Endothelial cell of umbilical vein (primary cell): ENCODE measurements around the gene IKZF3. TPM values are rescaled to one million over a fixed set of nuclear protein-coding genes. Genes with fewer than 3 reads are reported as not detected.

ENCODE experiments used
- BruUV-seq: library from RNA; stranded (reverse); fragments of 400-500 nt; replicated peaks from 2 replicates; lab custom pipeline; 2021; lab: Mats Ljungman, UMichigan
- CTCF ChIA-PET: fragments of 300-600, 350-600 bp; sonication (Branson Sonifier 250); formaldehyde crosslinking; loops from one replicate; lab custom pipeline; 2021; ENCODE audit warnings: antibody characterized with exemption, inconsistent platforms; lab: Charles Lee
- POLR2A ChIA-PET: fragments of 300-600, 350-600 bp; sonication (Branson Sonifier 250); formaldehyde crosslinking; loops from one replicate; lab custom pipeline; 2021; ENCODE audit warnings: antibody characterized with exemption, inconsistent platforms; lab: Charles Lee
- DNase-seq: peaks from one replicate; pipeline ENCODE4 v3.0.0-alpha.2; 2011; ENCODE audit warnings: low read depth, low spot score
- FAIRE-seq: peaks from 2 replicates; lab custom pipeline; 2011; peaks lifted over from hg19 to GRCh38; lab: Jason Lieb, UNC
- H2AFZ ChIP-seq: 2 replicates; pipeline ENCODE4 v1.6.0; 2012; ENCODE audit warnings: low read depth, low read length, control low read depth, inconsistent platforms
- H3K27ac ChIP-seq: 2 replicates; pipeline ENCODE4 v1.5.1; 2011; ENCODE audit warnings: low read depth, mild to moderate bottlenecking, control low read depth, low read length, moderate library complexity; ENCODE audit not compliant: insufficient read depth
- H3K27me3 ChIP-seq, 2 experiments: 2 replicates each; pipeline versions ENCODE4 v1.6.0 to v1.6.1; 2011; ENCODE audit warnings: low read length in 2 of 2, mixed read lengths in 1 of 2; ENCODE audit not compliant: control insufficient read depth in 2 of 2, insufficient read depth in 2 of 2
- H3K36me3 ChIP-seq, 2 experiments: 2 replicates in 1 of 2; 3 replicates in 1 of 2; pipeline ENCODE4 v1.5.1; 2011; ENCODE audit warnings: low read length in 2 of 2, mild to moderate bottlenecking in 1 of 2, moderate library complexity in 1 of 2; ENCODE audit not compliant: control insufficient read depth in 2 of 2, insufficient read depth in 2 of 2; ENCODE audit errors: extremely low read depth in 1 of 2
- H3K4me1 ChIP-seq: 3 replicates; pipeline ENCODE4 v1.5.1; 2011; ENCODE audit warnings: mild to moderate bottlenecking, low read length; ENCODE audit not compliant: control insufficient read depth, insufficient read depth; ENCODE audit errors: extremely low read depth
- H3K4me2 ChIP-seq: 2 replicates; pipeline ENCODE4 v1.6.1; 2011; ENCODE audit warnings: low read length, control low read depth, mixed read lengths; ENCODE audit not compliant: insufficient read depth
- H3K4me3 ChIP-seq, 3 experiments: fragments of 200-600 bp in 1 of 3; sonication (generic), shearing (Covaris generic) in 1 of 3; replicated peaks in 1 of 3; 2 replicates each; pipeline ENCODE4 v1.5.1; 2011 to 2016; ENCODE audit warnings: control low read depth in 3 of 3, low read length in 3 of 3, mild to moderate bottlenecking in 2 of 3, inconsistent platforms in 1 of 3, low read depth in 1 of 3, moderate library complexity in 1 of 3; ENCODE audit not compliant: insufficient read depth in 1 of 3
- H3K79me2 ChIP-seq: 2 replicates; pipeline ENCODE4 v1.6.0; 2012; ENCODE audit warnings: low read length, inconsistent platforms; ENCODE audit not compliant: control insufficient read depth, insufficient read depth
- H3K9ac ChIP-seq: replicated peaks from 2 replicates; pipeline ENCODE3; 2011; ENCODE audit warnings: low read length, control low read depth; ENCODE audit not compliant: insufficient read depth; ENCODE audit errors: extremely low read depth
- H3K9me1 ChIP-seq: replicated peaks from 3 replicates; pipeline ENCODE4 v1.6.0; 2011; ENCODE audit warnings: mild to moderate bottlenecking, low read length; ENCODE audit not compliant: control insufficient read depth, insufficient read depth; ENCODE audit errors: extremely low read depth
- H3K9me3 ChIP-seq: replicated peaks from 2 replicates; pipeline ENCODE4 v1.5.1; 2012; ENCODE audit warnings: low read length, inconsistent platforms; ENCODE audit not compliant: control insufficient read depth, insufficient read depth
- H4K20me1 ChIP-seq: replicated peaks from 2 replicates; pipeline ENCODE3; 2011; ENCODE audit warnings: mild to moderate bottlenecking, low read length; ENCODE audit not compliant: control insufficient read depth, insufficient read depth; ENCODE audit errors: extremely low read depth
- CTCF ChIP-seq, 2 donors: IDR thresholded peaks; 1 replicate in 1 of 2; 2 replicates in 1 of 2; pipeline ENCODE4 v1.5.1; 2011; ENCODE audit warnings: low read length in 2 of 2, mild to moderate bottlenecking in 2 of 2, moderate library complexity in 2 of 2, control low read depth in 1 of 2, inconsistent platforms in 1 of 2, low read depth in 1 of 2; ENCODE audit not compliant: insufficient read depth in 1 of 2; ENCODE audit errors: extremely low read depth in 1 of 2
- EZH2 ChIP-seq: IDR thresholded peaks from 2 replicates; pipeline ENCODE4 v1.6.1; 2012; ENCODE audit warnings: borderline replicate concordance, low read depth, mild to moderate bottlenecking, moderate library complexity, low read length, inconsistent platforms; ENCODE audit not compliant: severe bottlenecking
- FOS ChIP-seq: IDR thresholded peaks from 2 replicates; pipeline ENCODE4 v1.6.1; 2011; ENCODE audit warnings: mild to moderate bottlenecking, low read length, moderate library complexity, borderline replicate concordance; ENCODE audit not compliant: insufficient read depth
- GATA2 ChIP-seq: IDR thresholded peaks from 2 replicates; pipeline ENCODE4 v1.7.0; 2011; ENCODE audit warnings: low read depth, mild to moderate bottlenecking, moderate library complexity, mixed read lengths, low read length; ENCODE audit not compliant: insufficient read length, insufficient read depth
- JUN ChIP-seq: IDR thresholded peaks from 2 replicates; pipeline ENCODE4 v1.6.1; 2011; ENCODE audit warnings: borderline replicate concordance, low read depth; ENCODE audit not compliant: insufficient read length, insufficient read depth
- MAX ChIP-seq: IDR thresholded peaks from 2 replicates; pipeline ENCODE4 v1.6.1; 2011; ENCODE audit not compliant: insufficient read depth, insufficient read length
- MYC ChIP-seq: IDR thresholded peaks from one replicate; pipeline ENCODE4 v1.6.1; 2011; ENCODE audit warnings: mild to moderate bottlenecking, low read depth, low read length
- POLR2A ChIP-seq: IDR thresholded peaks from 2 replicates; pipeline ENCODE4 v1.6.1; 2012; ENCODE audit warnings: low read depth, mild to moderate bottlenecking, control low read depth, low read length
- POLR2AphosphoS5 ChIP-seq: IDR thresholded peaks from 2 replicates; pipeline ENCODE4 v1.6.1; 2012; ENCODE audit warnings: low read depth, mild to moderate bottlenecking, control low read depth, low read length, moderate library complexity; ENCODE audit not compliant: insufficient read depth
- dilution Hi-C: fragments of 300-500 bp; cut with MboI; formaldehyde crosslinking; loops from one replicate; pipeline ENCODE4 v1.15.0; 2019; ENCODE audit warnings: low sequenced_read_pairs; ENCODE audit not compliant: extremely low pct_ligation_motif_present
- intact Hi-C: fragments of 100-400 bp; cut with micrococcal nuclease; formaldehyde crosslinking; loops from one replicate; pipeline ENCODE4 v1.10.0; 2022
- polyA plus RNA-seq, 4 experiments: library from polyadenylated mRNA; depleted of rRNA in 3 of 4; stranded (reverse) in 3 of 4; unstranded in 1 of 4; fragments of >200 nt; gene quantifications; 2 replicates each; pipeline versions ENCODE4 v1.2.1 to v1.2.3, GENCODE V29; 2011 to 2012; ENCODE audit warnings: missing spikeins in 1 of 4
- total RNA-seq: library from RNA; stranded (reverse); gene quantifications from 2 replicates; pipeline ENCODE4 v1.2.3, GENCODE V29; 2021

Gene IKZF3
- total and polyA plus RNA-seq, 2 donors (not counting 3 experiments of a cell fraction or from before 2014, with no cell fraction given): not detected

GRCh38 chr17:39904990-39905288 is 40.8 kb upstream of the IKZF3 start:
- Histone ChIP-seq H3K9ac (no peak overlapping the region), H3K4me2 (no peak overlapping the region), H3K27me3 (no peaks in the 10 kb centered on the region), H3K27ac (no peak overlapping the region), H3K4me1 (no peaks in the 10 kb centered on the region), H3K4me3 (no peak overlapping the region), H4K20me1 (no peaks in the 10 kb centered on the region), H3K36me3 (no peaks in the 10 kb centered on the region), H3K9me3 (no peaks in the 10 kb centered on the region), H3K79me2 (no peaks in the 10 kb centered on the region), H2AFZ (no peak overlapping the region), H3K9me1 (no peaks in the 10 kb centered on the region)
- no peak for TF ChIP-seq GATA2
- no peak for TF ChIP-seq JUN
- no peak for TF ChIP-seq FOS
- TF ChIP-seq POLR2AphosphoS5: no peak
- TF ChIP-seq CTCF (IDR thresholded peaks at IDR 0.05; ENCODE audit: extremely low read depth in 1 of 2, insufficient read depth in 1 of 2, low read depth in 1 of 2, low read length in 2 of 2): no peak
- no peak for TF ChIP-seq EZH2
- no peak for TF ChIP-seq POLR2A
- TF ChIP-seq MYC: no peak
- TF ChIP-seq MAX: no peak
- dilution Hi-C loops: no loop called here
- no TSS peak for BruUV-seq
- intact Hi-C loops: no loop called here
- ChIA-PET POLR2A (no interaction called here), CTCF (interaction anchor here (1.1 kb wide), 1 partner anchor 20 kb away, joined by 3 read pairs; no protein-coding TSS in a partner anchor)
- DNase-seq (no peak), FAIRE-seq (no peak)
